ENCODE results near the gene DOK7. TPM values are rescaled to one million over a fixed set of nuclear protein-coding genes. Genes with fewer than 3 reads are reported as not detected.

The DOK7 gene
- total RNA-seq, 6 experiments from 2014 or later: 0.73 to 2.4 (median 1.5) TPM

DNA sequence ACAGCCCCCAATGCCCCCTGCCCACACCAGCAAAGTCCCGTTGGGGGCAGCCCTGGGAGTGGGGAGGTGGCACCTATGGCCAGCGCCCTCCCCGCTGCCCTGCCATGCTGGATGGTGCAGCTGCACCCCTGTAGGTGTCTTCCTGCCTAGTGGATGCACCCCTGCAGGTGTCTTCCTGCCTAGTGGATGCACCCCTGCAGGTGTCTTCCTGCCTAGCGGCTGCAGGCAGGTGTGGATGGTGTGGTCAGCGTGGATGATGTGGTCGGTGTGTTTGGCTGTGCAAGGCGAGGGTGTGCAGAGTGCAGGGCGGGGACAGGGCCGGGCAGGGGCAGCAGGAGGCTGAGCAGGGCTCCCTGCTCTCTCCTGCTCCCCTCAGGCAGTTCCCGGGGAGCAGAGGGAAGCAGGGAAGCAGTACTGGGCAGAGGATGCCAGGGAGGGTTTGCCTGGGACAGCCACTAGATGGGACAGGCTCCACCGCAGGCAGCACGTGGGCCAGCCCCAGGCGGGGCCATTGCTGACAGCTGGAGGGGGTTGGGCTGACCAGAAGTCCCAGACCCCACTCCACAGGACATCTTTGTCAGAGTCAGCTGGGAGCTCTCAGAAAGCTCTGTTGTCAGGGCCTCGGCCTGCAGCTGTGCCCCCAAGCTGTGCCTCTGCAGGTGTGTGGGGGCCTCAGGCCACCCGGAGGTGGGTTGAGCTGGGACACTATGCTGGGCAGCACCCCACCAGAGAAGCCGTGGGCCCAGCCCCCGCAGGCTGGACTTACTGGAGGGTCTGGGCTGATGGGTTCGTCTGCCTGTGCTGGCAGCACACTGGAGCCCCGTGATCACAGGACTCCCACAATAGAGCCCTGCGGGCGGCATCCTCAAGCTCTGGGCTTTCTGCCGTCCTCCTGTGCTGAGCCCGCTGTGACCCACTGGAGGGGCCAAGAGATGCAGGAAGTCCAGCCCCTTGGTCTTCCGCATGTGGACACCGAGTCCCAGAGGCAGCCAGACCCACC, 23.7 kb downstream of the DOK7 start:
- intact Hi-C loops (cut with DNase I): no loop called here
- DNase-seq (no peak), ATAC-seq (no peak)
- no peaks in the 10 kb centered on the region for H3K9me3 ChIP-seq
- 63% methylated on average over 3 of the region's 25 CpGs for WGBS (ENCODE audit: insufficient coverage, low coverage, low lambda C conversion rate, missing lambda C conversion rate)
- no peaks in the 10 kb centered on the region for H3K36me3 ChIP-seq
- H3K4me3 ChIP-seq: no peak overlapping the region
- TF ChIP-seq CTCF (IDR thresholded peaks at IDR 0.05): no peak
- TF ChIP-seq POLR2A (IDR thresholded peaks at IDR 0.05): no peak
- no peaks in the 10 kb centered on the region for H3K4me1 ChIP-seq
- H3K27me3 ChIP-seq: no peaks in the 10 kb centered on the region
- H3K27ac ChIP-seq: no peak overlapping the region

DNA sequence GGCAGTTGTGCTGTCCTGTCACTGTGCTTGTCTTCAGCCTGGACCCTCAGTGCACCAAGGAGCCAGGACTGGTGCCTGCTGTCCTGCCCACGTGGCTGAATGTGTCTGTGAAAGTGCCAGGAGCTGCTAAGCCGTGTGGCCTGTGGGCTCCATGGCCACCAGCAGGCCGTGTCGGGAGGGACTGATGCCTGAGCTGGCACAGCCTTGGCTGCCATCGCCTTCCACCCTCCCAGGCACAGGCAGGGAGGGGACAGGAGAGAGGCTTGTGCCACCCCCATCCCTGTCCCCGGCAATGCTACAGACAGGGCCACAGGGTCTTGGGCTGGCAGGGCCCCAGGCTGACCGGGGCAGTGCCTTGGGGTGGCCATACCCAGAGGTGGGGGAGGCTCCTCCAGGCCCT, 24.8 kb downstream of the DOK7 start:
- TF ChIP-seq CTCF (IDR thresholded peaks at IDR 0.05) (no peak), POLR2A (IDR thresholded peaks at IDR 0.05) (no peak)
- Histone ChIP-seq H3K36me3 (no peaks in the 10 kb centered on the region), H3K4me1 (no peaks in the 10 kb centered on the region), H3K9me3 (no peaks in the 10 kb centered on the region), H3K27me3 (no peaks in the 10 kb centered on the region), H3K27ac (no peak overlapping the region), H3K4me3 (no peak overlapping the region)
- ATAC-seq: no peak
- DNase-seq: no peak
- intact Hi-C loops (cut with DNase I): no loop called here
- WGBS (ENCODE audit: insufficient coverage, low coverage, low lambda C conversion rate, missing lambda C conversion rate): 100% methylated on average over 1 of the region's 7 CpGs

DNA sequence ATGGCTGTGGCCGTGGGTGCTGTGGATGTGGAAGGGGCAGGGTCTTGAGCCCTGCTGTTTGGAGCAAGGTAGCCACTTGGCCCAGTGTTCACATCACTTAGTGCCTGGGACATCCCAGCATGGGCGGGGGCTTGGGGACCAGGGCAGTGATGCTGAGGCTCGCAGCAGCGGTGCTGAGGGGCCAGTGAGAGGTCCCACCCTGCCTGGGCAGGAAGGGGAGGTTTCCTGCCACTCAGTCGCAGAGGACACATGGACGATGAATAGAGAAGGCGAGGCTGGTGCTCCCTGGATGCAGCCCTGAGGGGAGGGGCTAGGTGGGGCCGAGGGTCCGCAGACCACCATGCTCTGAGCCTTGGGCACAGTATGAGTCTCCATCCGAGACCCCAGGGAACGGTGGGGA, 25.7 kb downstream of the DOK7 start:
- ATAC-seq (no peak), DNase-seq (no peak)
- Histone ChIP-seq H3K4me1 (no peaks in the 10 kb centered on the region), H3K4me3 (no peak overlapping the region), H3K27ac (no peak overlapping the region), H3K36me3 (no peaks in the 10 kb centered on the region), H3K9me3 (no peaks in the 10 kb centered on the region), H3K27me3 (no peaks in the 10 kb centered on the region)
- no CpG with 5 or more reads among the region's 11 CpGs for WGBS (ENCODE audit: insufficient coverage, low coverage, low lambda C conversion rate, missing lambda C conversion rate)
- intact Hi-C loops (cut with DNase I): no loop called here
- no peak for TF ChIP-seq CTCF (IDR thresholded peaks at IDR 0.05)
- TF ChIP-seq POLR2A (IDR thresholded peaks at IDR 0.05): no peak

- no peaks in the 10 kb centered on the region for H3K27me3 ChIP-seq
- H3K36me3 ChIP-seq: no peaks in the 10 kb centered on the region
- intact Hi-C loops (cut with DNase I): no loop called here
- no peak for TF ChIP-seq POLR2A (IDR thresholded peaks at IDR 0.05)
- TF ChIP-seq CTCF (IDR thresholded peaks at IDR 0.05): no peak
- ATAC-seq (no peak), DNase-seq (no peak)
- 86% methylated on average over 3 of the region's 20 CpGs for WGBS (ENCODE audit: insufficient coverage, low coverage, low lambda C conversion rate, missing lambda C conversion rate)
- no peak overlapping the region for H3K27ac ChIP-seq
- H3K9me3 ChIP-seq: no peaks in the 10 kb centered on the region
- H3K4me1 ChIP-seq: no peaks in the 10 kb centered on the region
- no peak overlapping the region for H3K4me3 ChIP-seq
Observed at GRCh38 chr4:3489451-3489962, 26.4 kb downstream of the DOK7 start.
